Sigmoid colon (tissue), 4 donors: ENCODE data around the gene MRS2.

Experiments
- POLR2AphosphoS5 ChIP-seq, 4 donors: sonication (generic); formaldehyde crosslinking; IDR thresholded peaks; one replicate each; pipeline ENCODE4 v1.6.1; 2017; ENCODE audit warnings: antibody characterized with exemption in 4 of 4
- TF ChIP-seq, protein P1 (sequence below), 4 experiments: fragments of 450-650 bp in 3 of 4; fragments of 200-600 bp in 1 of 4; IDR thresholded peaks; one replicate each; pipeline ENCODE4 v1.5.1; 2016 to 2019; ENCODE audit warnings: antibody characterized with exemption in 4 of 4, mild to moderate bottlenecking in 3 of 4, moderate library complexity in 2 of 4

- TF ChIP-seq, protein P1, sequence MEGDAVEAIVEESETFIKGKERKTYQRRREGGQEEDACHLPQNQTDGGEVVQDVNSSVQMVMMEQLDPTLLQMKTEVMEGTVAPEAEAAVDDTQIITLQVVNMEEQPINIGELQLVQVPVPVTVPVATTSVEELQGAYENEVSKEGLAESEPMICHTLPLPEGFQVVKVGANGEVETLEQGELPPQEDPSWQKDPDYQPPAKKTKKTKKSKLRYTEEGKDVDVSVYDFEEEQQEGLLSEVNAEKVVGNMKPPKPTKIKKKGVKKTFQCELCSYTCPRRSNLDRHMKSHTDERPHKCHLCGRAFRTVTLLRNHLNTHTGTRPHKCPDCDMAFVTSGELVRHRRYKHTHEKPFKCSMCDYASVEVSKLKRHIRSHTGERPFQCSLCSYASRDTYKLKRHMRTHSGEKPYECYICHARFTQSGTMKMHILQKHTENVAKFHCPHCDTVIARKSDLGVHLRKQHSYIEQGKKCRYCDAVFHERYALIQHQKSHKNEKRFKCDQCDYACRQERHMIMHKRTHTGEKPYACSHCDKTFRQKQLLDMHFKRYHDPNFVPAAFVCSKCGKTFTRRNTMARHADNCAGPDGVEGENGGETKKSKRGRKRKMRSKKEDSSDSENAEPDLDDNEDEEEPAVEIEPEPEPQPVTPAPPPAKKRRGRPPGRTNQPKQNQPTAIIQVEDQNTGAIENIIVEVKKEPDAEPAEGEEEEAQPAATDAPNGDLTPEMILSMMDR (IDR thresholded peaks at IDR 0.05), result no peak
- no peak for TF ChIP-seq POLR2AphosphoS5 (IDR thresholded peaks at IDR 0.05)
Observed at GRCh38 chr6:24429146-24429545, 26.4 kb downstream of the MRS2 start.
